Measurements from ENCODE around the gene GALNT17.
"Not testable (repeated sequence)": the region's sequence is repeated elsewhere in the genome, so short reads cannot be mapped to it uniquely, and the experiment has no call there.

GALNT17 gene

DNA sequence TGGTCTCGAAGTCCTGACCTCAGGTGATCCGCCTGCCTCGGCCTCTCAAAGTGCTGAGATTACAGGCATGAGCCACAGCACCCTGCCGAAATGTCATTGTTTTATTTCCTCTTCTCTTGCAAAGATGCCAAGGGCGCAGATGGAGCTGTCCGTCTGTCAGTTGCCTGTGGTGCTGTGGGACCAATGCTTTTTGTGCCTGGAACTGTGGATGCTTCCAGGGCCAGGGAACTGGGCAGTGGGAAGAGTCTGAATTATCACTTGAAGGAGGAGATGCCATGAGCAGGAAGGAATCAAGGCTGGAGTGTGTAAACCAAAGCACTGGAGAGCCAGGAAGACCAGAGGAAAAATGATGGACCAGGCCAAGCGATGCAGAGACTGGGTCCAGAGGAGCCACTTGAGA is 459.9 kb downstream of the GALNT17 start:
- Histone ChIP-seq H3K9ac (ENCODE audit: low read depth, low read length, poor library complexity, severe bottlenecking) (no peak overlapping the region), H3K9me2 (replicated peaks; ENCODE audit: low read depth, low read length) (no peaks in the 10 kb centered on the region), H3K36me3 (ENCODE audit: insufficient read depth, low read length) (no peaks in the 10 kb centered on the region), H4K20me1 (ENCODE audit: insufficient read depth, low read length, poor library complexity, severe bottlenecking) (no peaks in the 10 kb centered on the region), H3K4me2 (ENCODE audit: low read depth, low read length, poor library complexity, severe bottlenecking) (no peak overlapping the region), H3K9me3 (ENCODE audit: insufficient read depth, low read depth, low read length) (no peaks in the 10 kb centered on the region; the same call in 1 of the 2 replicates), H3K4me1 (ENCODE audit: insufficient read depth, low read length, poor library complexity, severe bottlenecking) (no peaks in the 10 kb centered on the region), H3K4me3 (ENCODE audit: low read length, poor library complexity, severe bottlenecking) (no peak overlapping the region), H3K79me2 (ENCODE audit: insufficient read depth, low read length) (no peaks in the 10 kb centered on the region), H3K27me3 (ENCODE audit: insufficient read depth, low read length, poor library complexity, severe bottlenecking) (no peaks in the 10 kb centered on the region), H2AFZ (ENCODE audit: low read length) (no peak overlapping the region), H3F3A (ENCODE audit: low read depth) (no peaks in the 10 kb centered on the region)
- TF ChIP-seq EZH2phosphoT487 (IDR thresholded peaks at IDR 0.05; ENCODE audit: borderline replicate concordance): no peak

DNA sequence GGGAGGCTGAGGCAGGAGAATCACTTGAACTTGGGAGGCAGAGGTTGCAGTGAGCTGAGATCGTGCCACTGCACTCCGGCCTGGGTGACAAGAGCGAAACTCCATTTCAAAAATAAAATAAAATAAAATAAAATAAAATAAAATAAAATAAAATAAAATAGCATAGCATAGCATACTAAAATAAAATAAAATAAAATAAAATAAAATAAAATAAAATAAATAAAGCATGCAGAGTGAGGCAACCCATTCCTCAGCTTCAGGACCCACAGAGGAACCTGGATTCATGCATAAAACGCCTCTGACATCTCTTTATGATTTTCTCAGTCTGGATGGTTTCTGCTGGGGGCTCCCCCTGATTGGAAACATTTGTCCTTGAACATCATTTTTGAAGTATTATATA is 460.4 kb downstream of the GALNT17 start:
- not testable (repeated sequence) for H3K4me1 ChIP-seq (ENCODE audit: insufficient read depth, low read length, poor library complexity, severe bottlenecking); H3K36me3 ChIP-seq (ENCODE audit: insufficient read depth, low read length); H3K4me3 ChIP-seq (ENCODE audit: low read length, poor library complexity, severe bottlenecking); H3F3A ChIP-seq (ENCODE audit: low read depth); H3K9me3 ChIP-seq (ENCODE audit: insufficient read depth, low read depth, low read length); H3K9ac ChIP-seq (ENCODE audit: low read depth, low read length, poor library complexity, severe bottlenecking); H3K79me2 ChIP-seq (ENCODE audit: insufficient read depth, low read length); H3K4me2 ChIP-seq (ENCODE audit: low read depth, low read length, poor library complexity, severe bottlenecking); H3K9me2 ChIP-seq (replicated peaks; ENCODE audit: low read depth, low read length); H4K20me1 ChIP-seq (ENCODE audit: insufficient read depth, low read length, poor library complexity, severe bottlenecking); H3K27me3 ChIP-seq (ENCODE audit: insufficient read depth, low read length, poor library complexity, severe bottlenecking); H2AFZ ChIP-seq (ENCODE audit: low read length)

DNA sequence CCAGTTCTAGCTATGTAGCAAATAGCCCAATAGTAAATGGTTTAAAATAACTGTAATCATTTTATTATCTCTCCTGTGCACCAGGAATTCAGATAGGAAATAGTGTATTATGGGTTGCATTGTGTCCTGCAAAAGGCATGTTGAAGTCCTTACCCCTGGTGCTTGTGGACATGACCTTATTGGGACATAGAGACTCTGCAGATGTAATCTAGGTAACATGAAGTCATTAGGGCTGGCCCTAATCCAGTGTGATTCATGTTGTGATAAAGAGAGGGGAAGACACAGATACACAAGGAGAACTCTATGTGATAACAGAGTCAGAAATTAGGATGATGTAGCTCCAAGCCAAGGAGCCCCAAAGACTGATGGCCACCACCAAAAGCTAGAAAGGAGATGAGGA is 462.8 kb downstream of the GALNT17 start:
- Histone ChIP-seq H3K4me2 (ENCODE audit: low read depth, low read length, poor library complexity, severe bottlenecking) (no peak overlapping the region), H3K9me3 (ENCODE audit: insufficient read depth, low read depth, low read length) (no peaks in the 10 kb centered on the region; the same call in 1 of the 2 replicates), H3K9me2 (replicated peaks; ENCODE audit: low read depth, low read length) (no peaks in the 10 kb centered on the region), H3K36me3 (ENCODE audit: insufficient read depth, low read length) (no peaks in the 10 kb centered on the region), H3K4me3 (ENCODE audit: low read length, poor library complexity, severe bottlenecking) (no peak overlapping the region), H3K9ac (ENCODE audit: low read depth, low read length, poor library complexity, severe bottlenecking) (no peak overlapping the region), H3K27me3 (ENCODE audit: insufficient read depth, low read length, poor library complexity, severe bottlenecking) (no peaks in the 10 kb centered on the region), H3K4me1 (ENCODE audit: insufficient read depth, low read length, poor library complexity, severe bottlenecking) (no peaks in the 10 kb centered on the region), H3F3A (ENCODE audit: low read depth) (no peaks in the 10 kb centered on the region), H2AFZ (ENCODE audit: low read length) (no peak overlapping the region), H3K79me2 (ENCODE audit: insufficient read depth, low read length) (no peaks in the 10 kb centered on the region), H4K20me1 (ENCODE audit: insufficient read depth, low read length, poor library complexity, severe bottlenecking) (no peaks in the 10 kb centered on the region)
- TF ChIP-seq EZH2phosphoT487 (IDR thresholded peaks at IDR 0.05; ENCODE audit: borderline replicate concordance): no peak
- TF ChIP-seq, protein P1, sequence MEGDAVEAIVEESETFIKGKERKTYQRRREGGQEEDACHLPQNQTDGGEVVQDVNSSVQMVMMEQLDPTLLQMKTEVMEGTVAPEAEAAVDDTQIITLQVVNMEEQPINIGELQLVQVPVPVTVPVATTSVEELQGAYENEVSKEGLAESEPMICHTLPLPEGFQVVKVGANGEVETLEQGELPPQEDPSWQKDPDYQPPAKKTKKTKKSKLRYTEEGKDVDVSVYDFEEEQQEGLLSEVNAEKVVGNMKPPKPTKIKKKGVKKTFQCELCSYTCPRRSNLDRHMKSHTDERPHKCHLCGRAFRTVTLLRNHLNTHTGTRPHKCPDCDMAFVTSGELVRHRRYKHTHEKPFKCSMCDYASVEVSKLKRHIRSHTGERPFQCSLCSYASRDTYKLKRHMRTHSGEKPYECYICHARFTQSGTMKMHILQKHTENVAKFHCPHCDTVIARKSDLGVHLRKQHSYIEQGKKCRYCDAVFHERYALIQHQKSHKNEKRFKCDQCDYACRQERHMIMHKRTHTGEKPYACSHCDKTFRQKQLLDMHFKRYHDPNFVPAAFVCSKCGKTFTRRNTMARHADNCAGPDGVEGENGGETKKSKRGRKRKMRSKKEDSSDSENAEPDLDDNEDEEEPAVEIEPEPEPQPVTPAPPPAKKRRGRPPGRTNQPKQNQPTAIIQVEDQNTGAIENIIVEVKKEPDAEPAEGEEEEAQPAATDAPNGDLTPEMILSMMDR (conservative IDR thresholded peaks at IDR 0.05; ENCODE audit: low read length): no peak

DNA sequence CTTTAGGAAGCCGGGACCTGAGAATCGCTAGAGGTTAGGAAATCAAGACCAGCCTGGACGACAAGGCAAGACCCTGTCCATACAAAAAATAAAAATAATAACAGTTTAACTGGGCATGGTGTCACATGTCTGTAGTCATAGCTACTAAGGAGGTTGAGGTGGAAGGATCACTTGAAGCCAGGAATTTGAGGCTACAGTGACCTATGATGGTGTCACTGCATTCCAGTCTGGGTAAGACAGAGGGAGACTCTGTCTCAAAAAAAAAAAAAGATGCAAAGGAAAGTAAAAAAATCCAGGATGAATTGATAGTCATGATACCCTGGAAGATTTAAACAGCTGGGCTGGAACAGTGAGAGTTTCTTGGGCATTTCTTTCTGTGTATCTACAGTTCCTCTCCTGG is 463.2 kb downstream of the GALNT17 start:
- Histone ChIP-seq H3K4me3 (ENCODE audit: low read length, poor library complexity, severe bottlenecking) (no peak overlapping the region), H3K4me2 (ENCODE audit: low read depth, low read length, poor library complexity, severe bottlenecking) (no peak overlapping the region), H3K9ac (ENCODE audit: low read depth, low read length, poor library complexity, severe bottlenecking) (no peak overlapping the region), H2AFZ (ENCODE audit: low read length) (no peak overlapping the region), H3K27me3 (ENCODE audit: insufficient read depth, low read length, poor library complexity, severe bottlenecking) (no peaks in the 10 kb centered on the region), H4K20me1 (ENCODE audit: insufficient read depth, low read length, poor library complexity, severe bottlenecking) (no peaks in the 10 kb centered on the region), H3K9me3 (ENCODE audit: insufficient read depth, low read depth, low read length) (no peaks in the 10 kb centered on the region; the same call in 1 of the 2 replicates), H3K36me3 (ENCODE audit: insufficient read depth, low read length) (no peaks in the 10 kb centered on the region), H3F3A (ENCODE audit: low read depth) (no peaks in the 10 kb centered on the region), H3K4me1 (ENCODE audit: insufficient read depth, low read length, poor library complexity, severe bottlenecking) (no peaks in the 10 kb centered on the region), H3K79me2 (ENCODE audit: insufficient read depth, low read length) (no peaks in the 10 kb centered on the region), H3K9me2 (replicated peaks; ENCODE audit: low read depth, low read length) (no peaks in the 10 kb centered on the region)
- TF ChIP-seq, protein P1 (conservative IDR thresholded peaks at IDR 0.05; ENCODE audit: low read length): no peak
- TF ChIP-seq EZH2phosphoT487 (IDR thresholded peaks at IDR 0.05; ENCODE audit: borderline replicate concordance): no peak

Data from Loucy (cell line).